ENCODE data around the gene PTPN3. TPM values are rescaled to one million over a fixed set of nuclear protein-coding genes. Genes with fewer than 3 reads are reported as not detected.

PTPN3 gene
- total RNA-seq, 1 donor from 2014 or later, result 1.1 TPM

GRCh38 chr9:109483744-109484429 is 14.2 kb downstream of the PTPN3 start:
- no peak for DNase-seq (ENCODE audit: low read depth, low spot score)
- H3K36me3 Mint-ChIP-seq (ENCODE audit: low read depth), result no peaks in the 10 kb centered on the region
- TF ChIP-seq CTCF (conservative IDR thresholded peaks at IDR 0.05), result no peak
- H3K27ac Mint-ChIP-seq (ENCODE audit: unreplicated experiment), result no peak overlapping the region
- H3K4me1 Mint-ChIP-seq, result no peaks in the 10 kb centered on the region
- H3K27me3 Mint-ChIP-seq (ENCODE audit: low read depth), result no peaks in the 10 kb centered on the region
- no peaks in the 10 kb centered on the region for H3K9me3 Mint-ChIP-seq
- H3K4me3 Mint-ChIP-seq, result no peak overlapping the region

GRCh38 chr9:109482391-109482916 is 15.7 kb downstream of the PTPN3 start:
- Mint-ChIP-seq H3K27ac (ENCODE audit: unreplicated experiment) (no peak overlapping the region), H3K27me3 (ENCODE audit: low read depth) (no peaks in the 10 kb centered on the region), H3K9me3 (no peaks in the 10 kb centered on the region), H3K4me3 (no peak overlapping the region), H3K4me1 (no peaks in the 10 kb centered on the region), H3K36me3 (ENCODE audit: low read depth) (no peaks in the 10 kb centered on the region)
- TF ChIP-seq CTCF (conservative IDR thresholded peaks at IDR 0.05), result no peak
- DNase-seq (ENCODE audit: low read depth, low spot score), result no peak

- DNase-seq (ENCODE audit: low read depth, low spot score), result no peak
- Mint-ChIP-seq H3K27ac (ENCODE audit: unreplicated experiment) (no peak overlapping the region), H3K4me3 (no peak overlapping the region)
Measured at GRCh38 chr9:109481856-109482255, 16.3 kb downstream of the PTPN3 start.

GRCh38 chr9:109479822-109480221 is 18.3 kb downstream of the PTPN3 start:
- Mint-ChIP-seq H3K27ac (ENCODE audit: unreplicated experiment) (no peak overlapping the region), H3K4me3 (no peak overlapping the region), H3K9me3 (no peaks in the 10 kb centered on the region), H3K4me1 (no peaks in the 10 kb centered on the region), H3K36me3 (ENCODE audit: low read depth) (no peaks in the 10 kb centered on the region), H3K27me3 (ENCODE audit: low read depth) (no peaks in the 10 kb centered on the region)
- no peak for TF ChIP-seq CTCF (conservative IDR thresholded peaks at IDR 0.05)
- DNase-seq (ENCODE audit: low read depth, low spot score), result no peak

More at GRCh38 chr9:109481856-109482255, 16.3 kb downstream of the PTPN3 start:
- TF ChIP-seq CTCF (conservative IDR thresholded peaks at IDR 0.05), result no peak
- Mint-ChIP-seq H3K4me1 (no peaks in the 10 kb centered on the region), H3K27me3 (ENCODE audit: low read depth) (no peaks in the 10 kb centered on the region), H3K36me3 (ENCODE audit: low read depth) (no peaks in the 10 kb centered on the region), H3K9me3 (no peaks in the 10 kb centered on the region)

- H3K27ac Mint-ChIP-seq (ENCODE audit: unreplicated experiment), result no peak overlapping the region
- no peaks in the 10 kb centered on the region for H3K36me3 Mint-ChIP-seq (ENCODE audit: low read depth)
- no peaks in the 10 kb centered on the region for H3K4me1 Mint-ChIP-seq
- TF ChIP-seq CTCF (conservative IDR thresholded peaks at IDR 0.05), result no peak
- no peaks in the 10 kb centered on the region for H3K27me3 Mint-ChIP-seq (ENCODE audit: low read depth)
- no peak overlapping the region for H3K4me3 Mint-ChIP-seq
- DNase-seq (ENCODE audit: low read depth, low spot score), result no peak
- no peaks in the 10 kb centered on the region for H3K9me3 Mint-ChIP-seq
Measured at GRCh38 chr9:109478665-109479380, 19.3 kb downstream of the PTPN3 start.

All from neural crest cell (in vitro differentiated cells).